ENCODE results near the gene PTPRM. TPM values are rescaled to one million over a fixed set of nuclear protein-coding genes. Genes with fewer than 3 reads are reported as not detected.

Gene PTPRM
- total and polyA plus RNA-seq, 9 donors: 45.6 to 82.0 (median 56.9) TPM

- Histone ChIP-seq H3K9me3 (no peaks in the 10 kb centered on the region), H3K27me3 (no peaks in the 10 kb centered on the region), H3K4me3 (no peak overlapping the region), H3K27ac (no peak overlapping the region), H3K4me1 (ENCODE audit: insufficient read depth) (peaks cover 1% of the 10 kb centered on the region), H3K36me3 (no peaks in the 10 kb centered on the region)
- TF ChIP-seq EP300 (IDR thresholded peaks at IDR 0.05): no peak
- TF ChIP-seq CTCF (IDR thresholded peaks at IDR 0.05): no peak
- TF ChIP-seq POLR2A (IDR thresholded peaks at IDR 0.05): no peak
- intact Hi-C loops (cut with DNase I): loop anchor here in 1 of 4 donors (5.0 kb wide), 1 partner anchor 1400 kb away; no protein-coding TSS in a partner anchor
- no peak for DNase-seq
- 82 to 96% (median 96%) methylated on average over 3 of the region's 3 CpGs for WGBS, 3 donors
Observed at GRCh38 chr18:7597500-7597899, 30.4 kb downstream of the PTPRM start.

- intact Hi-C loops (cut with DNase I): loop anchor here in 1 of 4 donors (5.0 kb wide), 1 partner anchor 1399 kb away; no protein-coding TSS in a partner anchor
- peaks cover 1% of the 10 kb centered on the region for H3K4me1 ChIP-seq (ENCODE audit: insufficient read depth)
- 13 to 38% (median 20%) methylated on average over 7 of the region's 7 CpGs for WGBS, 3 donors
- peak in 2 of 5 donors; percentile 17 to 65 for DNase-seq
- no peaks in the 10 kb centered on the region for H3K27me3 ChIP-seq
- no peaks in the 10 kb centered on the region for H3K9me3 ChIP-seq
- no peak overlapping the region for H3K4me3 ChIP-seq
- no peaks in the 10 kb centered on the region for H3K36me3 ChIP-seq
- TF ChIP-seq CTCF (IDR thresholded peaks at IDR 0.05) (no peak), EP300 (IDR thresholded peaks at IDR 0.05) (no peak), POLR2A (IDR thresholded peaks at IDR 0.05) (no peak)
- no peak overlapping the region for H3K27ac ChIP-seq
Observed at GRCh38 chr18:7598167-7599047, 31.3 kb downstream of the PTPRM start.

GRCh38 chr18:7600036-7600435 lies 32.9 kb downstream of the PTPRM start:
- 93 to 95% (median 94%) methylated on average over 6 of the region's 6 CpGs for WGBS, 3 donors
- TF ChIP-seq POLR2A (IDR thresholded peaks at IDR 0.05) (no peak), EP300 (IDR thresholded peaks at IDR 0.05) (no peak), CTCF (IDR thresholded peaks at IDR 0.05) (no peak)
- no peak for DNase-seq
- intact Hi-C loops (cut with DNase I): no loop called here
- H3K4me1 ChIP-seq (ENCODE audit: insufficient read depth): peaks cover 1% of the 10 kb centered on the region
- H3K4me3 ChIP-seq: no peak overlapping the region
- no peaks in the 10 kb centered on the region for H3K27me3 ChIP-seq
- H3K36me3 ChIP-seq: no peaks in the 10 kb centered on the region
- no peaks in the 10 kb centered on the region for H3K9me3 ChIP-seq
- H3K27ac ChIP-seq: no peak overlapping the region

GRCh38 chr18:7600528-7601245 lies 33.6 kb downstream of the PTPRM start:
- Histone ChIP-seq H3K27ac (no peak overlapping the region), H3K36me3 (no peaks in the 10 kb centered on the region), H3K9me3 (no peaks in the 10 kb centered on the region), H3K27me3 (no peaks in the 10 kb centered on the region), H3K4me1 (ENCODE audit: insufficient read depth) (peaks cover 3% of the 10 kb centered on the region), H3K4me3 (no peak overlapping the region)
- intact Hi-C loops (cut with DNase I): no loop called here
- TF ChIP-seq POLR2A (IDR thresholded peaks at IDR 0.05) (no peak), EP300 (IDR thresholded peaks at IDR 0.05) (no peak), CTCF (IDR thresholded peaks at IDR 0.05) (no peak)
- no peak for DNase-seq
- 97 to 98% (median 97%) methylated on average over 13 of the region's 13 CpGs for WGBS, 3 donors

All from ovary (tissue), 9 donors.